Stimulated activated naive B cell treated with anti-CD40 and anti-IgM and Interleukin-4, amounts not matched to agents 10 μg/mL and 1 μg/mL and 100 μg/mL, for 72 hours (primary cell): ENCODE measurements around the gene DRGX.
A peak's percentile ranks its signal among the peaks of the same experiment; 100 is the strongest.

Experiments
- ATAC-seq, 2 donors: fragments of 150-1000 bp; cut with Tn5 transposase; replicated peaks; 2 replicates each; pipeline ENCODE4 v1.10.0; 2021; ENCODE audit warnings: moderate library complexity in 1 of 2
- DNase-seq: peaks from one replicate; pipeline ENCODE4 v3.0.0; 2021
- H3K27ac Mint-ChIP-seq: one replicate; pipeline ENCODE4 v1.8.0; 2022; ENCODE audit warnings: mild to moderate bottlenecking, mixed read lengths
- H3K27me3 Mint-ChIP-seq, 2 donors: one replicate each; pipeline ENCODE4 v1.8.0; 2022; ENCODE audit warnings: mixed read lengths in 2 of 2
- H3K36me3 Mint-ChIP-seq, 2 donors: one replicate each; pipeline ENCODE4 v1.8.0; 2022; ENCODE audit warnings: mixed read lengths in 2 of 2, mild to moderate bottlenecking in 1 of 2
- H3K4me1 Mint-ChIP-seq, 2 donors: one replicate each; pipeline ENCODE4 v1.8.0; 2022; ENCODE audit warnings: mixed read lengths in 2 of 2, mild to moderate bottlenecking in 1 of 2
- H3K4me3 Mint-ChIP-seq, 2 donors: one replicate each; pipeline ENCODE4 v1.8.0; 2022; ENCODE audit warnings: mild to moderate bottlenecking in 2 of 2, mixed read lengths in 2 of 2, moderate library complexity in 1 of 2
- H3K9me3 Mint-ChIP-seq, 2 donors: one replicate each; pipeline ENCODE4 v1.8.0; 2022; ENCODE audit warnings: mixed read lengths in 2 of 2, mild to moderate bottlenecking in 1 of 2

The DRGX gene

GRCh38 chr10:49395741-49396665, at the start of gene DRGX:
Gene DRGX, minus strand, starts transcription at chr10:49396089. Its CDS starts 649 bp downstream, at chr10:49395440.
- Mint-ChIP-seq H3K36me3 (no peaks in the 10 kb centered on the region), H3K4me3 (peak within 1 kb of the TSS; percentile 44 to 51), H3K4me1 (peaks cover 8 to 36% of the 10 kb centered on the region in 2 donors), H3K27me3 (peaks cover 72 to 86% of the 10 kb centered on the region in 2 donors), H3K9me3 (no peaks in the 10 kb centered on the region), H3K27ac (peak within 1 kb of the TSS; percentile 75)
- DNase-seq (no peak), ATAC-seq (no peak)

GRCh38 chr10:49444349-49444748, 48.5 kb upstream of the DRGX start:
- H3K4me1 Mint-ChIP-seq: peaks cover 7 to 21% of the 10 kb centered on the region in 2 donors
- peaks cover 17 to 23% of the 10 kb centered on the region in 2 donors for H3K9me3 Mint-ChIP-seq
- H3K27ac Mint-ChIP-seq: no peak overlapping the region
- peaks cover 24 to 43% of the 10 kb centered on the region in 2 donors for H3K36me3 Mint-ChIP-seq
- H3K4me3 Mint-ChIP-seq: no peak overlapping the region
- ATAC-seq: no peak
- no peak for DNase-seq
- H3K27me3 Mint-ChIP-seq: peaks cover 11 to 14% of the 10 kb centered on the region in 2 donors

- H3K27me3 Mint-ChIP-seq: peaks cover 11 to 14% of the 10 kb centered on the region in 2 donors
- H3K9me3 Mint-ChIP-seq: peaks cover 12 to 13% of the 10 kb centered on the region in 2 donors
- no peak for ATAC-seq
- peaks cover 29 to 51% of the 10 kb centered on the region in 2 donors for H3K36me3 Mint-ChIP-seq
- no peak overlapping the region for H3K4me3 Mint-ChIP-seq
- no peak for DNase-seq
- H3K27ac Mint-ChIP-seq: no peak overlapping the region
- peaks cover 7 to 21% of the 10 kb centered on the region in 2 donors for H3K4me1 Mint-ChIP-seq
Measured at GRCh38 chr10:49442863-49443262, 47.0 kb upstream of the DRGX start.

GRCh38 chr10:49441488-49442476, 45.9 kb upstream of the DRGX start:
- H3K4me1 Mint-ChIP-seq: peaks cover 7 to 16% of the 10 kb centered on the region in 2 donors
- H3K36me3 Mint-ChIP-seq: peaks cover 27 to 47% of the 10 kb centered on the region in 2 donors
- ATAC-seq: peak in 1 of 2 donors; percentile 34
- H3K4me3 Mint-ChIP-seq: peak overlapping the region; percentile 10 to 71
- H3K27ac Mint-ChIP-seq: no peak overlapping the region
- peaks cover 11 to 14% of the 10 kb centered on the region in 2 donors for H3K27me3 Mint-ChIP-seq
- DNase-seq: no peak
- H3K9me3 Mint-ChIP-seq: peaks cover 10 to 13% of the 10 kb centered on the region in 2 donors

- Mint-ChIP-seq H3K9me3 (peaks cover 12 to 15% of the 10 kb centered on the region in 2 donors), H3K36me3 (peaks cover 26 to 47% of the 10 kb centered on the region in 2 donors), H3K4me1 (no peaks in the 10 kb centered on the region), H3K4me3 (no peak overlapping the region), H3K27ac (no peak overlapping the region), H3K27me3 (peaks cover 12% of the 10 kb centered on the region in 2 donors)
- DNase-seq: no peak
- no peak for ATAC-seq
Measured at GRCh38 chr10:49435225-49435624, 39.3 kb upstream of the DRGX start.

GRCh38 chr10:49433069-49433468, 37.2 kb upstream of the DRGX start:
- Mint-ChIP-seq H3K9me3 (peaks cover 7 to 8% of the 10 kb centered on the region in 2 donors), H3K36me3 (peaks cover 19 to 37% of the 10 kb centered on the region in 2 donors), H3K27me3 (peaks cover 16 to 26% of the 10 kb centered on the region in 2 donors), H3K4me3 (no peak overlapping the region), H3K27ac (no peak overlapping the region), H3K4me1 (no peaks in the 10 kb centered on the region)
- DNase-seq (no peak), ATAC-seq (no peak)

- H3K27me3 Mint-ChIP-seq: peaks cover 16 to 27% of the 10 kb centered on the region in 2 donors
- no peaks in the 10 kb centered on the region for H3K4me1 Mint-ChIP-seq
- ATAC-seq: no peak
- no peak for DNase-seq
- H3K9me3 Mint-ChIP-seq: peaks cover 8% of the 10 kb centered on the region in 2 donors
- H3K27ac Mint-ChIP-seq: no peak overlapping the region
- H3K4me3 Mint-ChIP-seq: no peak overlapping the region
- H3K36me3 Mint-ChIP-seq: peaks cover 19 to 35% of the 10 kb centered on the region in 2 donors
Measured at GRCh38 chr10:49431426-49431825, 35.5 kb upstream of the DRGX start.

- Mint-ChIP-seq H3K27ac (no peak overlapping the region), H3K4me3 (no peak overlapping the region), H3K4me1 (no peaks in the 10 kb centered on the region), H3K9me3 (peaks cover 16 to 17% of the 10 kb centered on the region in 2 donors), H3K27me3 (peaks cover 16 to 27% of the 10 kb centered on the region in 2 donors), H3K36me3 (peaks cover 18 to 36% of the 10 kb centered on the region in 2 donors)
- no peak for DNase-seq
- ATAC-seq: no peak
Measured at GRCh38 chr10:49429458-49429857, 33.6 kb upstream of the DRGX start.

- ATAC-seq (no peak), DNase-seq (no peak)
- H3K4me1 Mint-ChIP-seq: no peaks in the 10 kb centered on the region
- H3K36me3 Mint-ChIP-seq: peaks cover 9 to 22% of the 10 kb centered on the region in 2 donors
- H3K27ac Mint-ChIP-seq: no peak overlapping the region
- no peak overlapping the region for H3K4me3 Mint-ChIP-seq
- H3K27me3 Mint-ChIP-seq: peaks cover 10 to 28% of the 10 kb centered on the region in 2 donors
- H3K9me3 Mint-ChIP-seq: peaks cover 13 to 21% of the 10 kb centered on the region in 2 donors
Measured at GRCh38 chr10:49426490-49427360, 30.8 kb upstream of the DRGX start.

GRCh38 chr10:49419005-49419404, 23.1 kb upstream of the DRGX start:
- Mint-ChIP-seq H3K27ac (no peak overlapping the region), H3K4me3 (no peak overlapping the region), H3K36me3 (no peaks in the 10 kb centered on the region), H3K27me3 (peaks cover 10 to 15% of the 10 kb centered on the region in 2 donors), H3K9me3 (peaks cover under 1 to 8% of the 10 kb centered on the region in 2 donors), H3K4me1 (no peaks in the 10 kb centered on the region)
- no peak for ATAC-seq
- no peak for DNase-seq

- Mint-ChIP-seq H3K9me3 (peaks cover 0 to 5% of the 10 kb centered on the region in 2 donors), H3K4me3 (no peak overlapping the region), H3K27ac (no peak overlapping the region), H3K27me3 (peaks cover 10 to 13% of the 10 kb centered on the region in 2 donors), H3K36me3 (no peaks in the 10 kb centered on the region), H3K4me1 (no peaks in the 10 kb centered on the region)
- no peak for DNase-seq
- no peak for ATAC-seq
Measured at GRCh38 chr10:49418328-49418727, 22.4 kb upstream of the DRGX start.

- peaks cover 10 to 13% of the 10 kb centered on the region in 2 donors for H3K27me3 Mint-ChIP-seq
- no peaks in the 10 kb centered on the region for H3K36me3 Mint-ChIP-seq
- ATAC-seq (no peak), DNase-seq (no peak)
- H3K4me3 Mint-ChIP-seq: no peak overlapping the region
- H3K27ac Mint-ChIP-seq: no peak overlapping the region
- peaks cover 0 to 5% of the 10 kb centered on the region in 2 donors for H3K9me3 Mint-ChIP-seq
- no peaks in the 10 kb centered on the region for H3K4me1 Mint-ChIP-seq
Measured at GRCh38 chr10:49418053-49418326, 22.1 kb upstream of the DRGX start.

- no peak overlapping the region for H3K27ac Mint-ChIP-seq
- ATAC-seq: no peak
Measured at GRCh38 chr10:49417311-49418052, 21.6 kb upstream of the DRGX start.

More at GRCh38 chr10:49417311-49418052, 21.6 kb upstream of the DRGX start:
- peaks cover 0 to 5% of the 10 kb centered on the region in 2 donors for H3K9me3 Mint-ChIP-seq
- H3K4me3 Mint-ChIP-seq: no peak overlapping the region
- no peaks in the 10 kb centered on the region for H3K36me3 Mint-ChIP-seq
- DNase-seq: no peak
- no peaks in the 10 kb centered on the region for H3K4me1 Mint-ChIP-seq
- H3K27me3 Mint-ChIP-seq: peaks cover 10 to 15% of the 10 kb centered on the region in 2 donors
